Activated CD4-positive, alpha-beta memory T cell treated with anti-CD3 and anti-CD28 coated beads for 36 hours (primary cell): ENCODE data around the gene TTC23. TPM values are rescaled to one million over a fixed set of nuclear protein-coding genes. Genes with fewer than 3 reads are reported as not detected.

ENCODE experiments used
- CTCF ChIA-PET: fragments of 350-600 bp; sonication (Branson Sonifier 250); formaldehyde crosslinking; loops from one replicate; lab custom pipeline; 2021; ENCODE audit warnings: antibody characterized with exemption, inconsistent platforms; lab: Charles Lee
- POLR2A ChIA-PET: fragments of 350-600 bp; sonication (Branson Sonifier 250); formaldehyde crosslinking; loops from one replicate; lab custom pipeline; 2021; ENCODE audit warnings: antibody characterized with exemption; lab: Charles Lee
- DNase-seq: peaks from one replicate; pipeline ENCODE4 v3.0.0-alpha.2; 2020
- H3K27ac Mint-ChIP-seq: one replicate; pipeline ENCODE4 v1.8.0; 2021; ENCODE audit warnings: mixed read lengths
- H3K27me3 Mint-ChIP-seq: one replicate; pipeline ENCODE4 v1.8.0; 2021; ENCODE audit warnings: mixed read lengths
- H3K36me3 Mint-ChIP-seq: one replicate; pipeline ENCODE4 v1.8.0; 2021; ENCODE audit warnings: mixed read lengths
- H3K4me1 Mint-ChIP-seq: one replicate; pipeline ENCODE4 v1.8.0; 2021; ENCODE audit warnings: low read depth, mixed read lengths
- H3K4me3 Mint-ChIP-seq: one replicate; pipeline ENCODE4 v1.8.0; 2021; ENCODE audit warnings: mild to moderate bottlenecking, mixed read lengths
- H3K9me3 Mint-ChIP-seq: one replicate; pipeline ENCODE4 v1.8.0; 2021; ENCODE audit warnings: mixed read lengths
- intact Hi-C: fragments of 100-400 bp; cut with micrococcal nuclease; formaldehyde crosslinking; loops from one replicate; pipeline ENCODE4 v1.15.1; 2023
- total RNA-seq, 2 experiments: library from RNA; stranded (reverse); gene quantifications; one replicate each; pipeline ENCODE4 v1.2.3, GENCODE V29; 2021

The TTC23 gene
- total RNA-seq, 2 experiments from 2014 or later: 2.8 to 4.1 TPM

DNA sequence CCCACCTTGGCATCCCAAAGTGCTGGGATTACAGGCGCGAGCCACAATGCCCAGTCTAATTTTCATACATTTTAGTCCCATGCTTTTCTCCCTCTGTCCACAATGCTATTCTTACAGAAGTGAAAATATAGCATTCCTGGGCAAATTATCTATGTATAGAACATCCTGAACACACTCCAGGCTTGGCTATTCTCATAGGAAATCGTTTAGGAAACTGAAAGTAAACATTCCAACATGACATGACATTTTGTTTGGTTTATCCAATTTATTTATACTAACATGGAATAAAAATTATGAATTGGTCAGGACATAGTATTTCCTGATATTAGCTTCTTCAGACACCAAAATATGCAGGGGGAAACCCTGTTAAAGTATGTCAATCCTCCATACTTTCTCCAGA is 91.9 kb downstream of the TTC23 start:
- no peaks in the 10 kb centered on the region for H3K27me3 Mint-ChIP-seq
- ChIA-PET CTCF (no interaction called here), POLR2A (no interaction called here)
- no peak overlapping the region for H3K4me3 Mint-ChIP-seq
- DNase-seq: no peak
- no peaks in the 10 kb centered on the region for H3K9me3 Mint-ChIP-seq
- no peaks in the 10 kb centered on the region for H3K36me3 Mint-ChIP-seq
- no peak overlapping the region for H3K27ac Mint-ChIP-seq
- no peaks in the 10 kb centered on the region for H3K4me1 Mint-ChIP-seq
- intact Hi-C loops: no loop called here

DNA sequence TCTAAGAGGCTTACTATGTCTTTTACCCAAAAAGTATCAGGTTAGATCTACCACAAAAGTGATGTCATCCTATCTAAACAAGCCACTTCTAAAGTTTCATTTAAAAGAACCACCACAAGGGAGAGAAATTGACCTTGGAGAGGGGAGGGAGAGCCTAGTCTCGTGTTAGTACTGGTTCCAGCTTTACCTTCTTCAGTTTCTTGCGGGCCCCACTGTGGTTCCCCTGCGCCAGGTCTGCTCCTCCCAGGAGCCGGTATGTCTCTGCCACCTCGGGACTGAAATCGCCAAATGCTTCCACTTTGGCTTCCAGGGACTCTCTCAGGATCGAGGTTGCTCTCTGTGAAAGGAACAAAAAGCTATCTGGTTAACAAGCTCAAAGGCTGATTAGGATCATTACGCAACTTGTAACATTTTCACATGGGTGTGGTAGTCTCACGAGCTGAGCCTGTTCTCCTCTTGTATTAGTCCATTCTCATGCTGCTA is 93.4 kb downstream of the TTC23 start:
- no peak overlapping the region for H3K4me3 Mint-ChIP-seq
- H3K4me1 Mint-ChIP-seq: no peaks in the 10 kb centered on the region
- no peak overlapping the region for H3K27ac Mint-ChIP-seq
- POLR2A ChIA-PET: no interaction called here
- CTCF ChIA-PET: no interaction called here
- no peak for DNase-seq
- no peaks in the 10 kb centered on the region for H3K27me3 Mint-ChIP-seq
- no peaks in the 10 kb centered on the region for H3K9me3 Mint-ChIP-seq
- intact Hi-C loops: no loop called here
- H3K36me3 Mint-ChIP-seq: no peaks in the 10 kb centered on the region

DNA sequence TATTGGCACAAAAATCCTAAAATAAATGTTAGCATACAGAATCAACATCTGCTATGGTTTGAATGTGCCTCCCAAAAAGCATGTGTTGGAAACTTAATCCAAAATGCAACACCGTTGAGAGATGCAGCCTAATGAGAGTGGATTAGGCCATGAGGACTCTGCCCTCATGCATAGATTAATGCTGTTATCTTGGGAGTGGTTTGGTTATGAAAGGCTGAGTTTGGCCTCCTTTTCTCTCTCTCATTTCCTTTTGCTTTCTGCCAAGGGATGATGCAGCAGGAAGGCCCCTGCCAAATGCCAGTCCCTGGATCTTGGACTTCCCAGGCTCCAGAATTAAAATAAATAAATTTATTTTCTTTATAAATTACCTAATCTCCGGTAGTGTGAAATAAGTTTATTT is 95.1 kb downstream of the TTC23 start:
- intact Hi-C loops: no loop called here
- CTCF ChIA-PET: no interaction called here
- POLR2A ChIA-PET: no interaction called here
- no peaks in the 10 kb centered on the region for H3K36me3 Mint-ChIP-seq
- no peak overlapping the region for H3K27ac Mint-ChIP-seq
- H3K27me3 Mint-ChIP-seq: no peaks in the 10 kb centered on the region
- no peak for DNase-seq
- H3K9me3 Mint-ChIP-seq: no peaks in the 10 kb centered on the region
- no peaks in the 10 kb centered on the region for H3K4me1 Mint-ChIP-seq
- H3K4me3 Mint-ChIP-seq: no peak overlapping the region

DNA sequence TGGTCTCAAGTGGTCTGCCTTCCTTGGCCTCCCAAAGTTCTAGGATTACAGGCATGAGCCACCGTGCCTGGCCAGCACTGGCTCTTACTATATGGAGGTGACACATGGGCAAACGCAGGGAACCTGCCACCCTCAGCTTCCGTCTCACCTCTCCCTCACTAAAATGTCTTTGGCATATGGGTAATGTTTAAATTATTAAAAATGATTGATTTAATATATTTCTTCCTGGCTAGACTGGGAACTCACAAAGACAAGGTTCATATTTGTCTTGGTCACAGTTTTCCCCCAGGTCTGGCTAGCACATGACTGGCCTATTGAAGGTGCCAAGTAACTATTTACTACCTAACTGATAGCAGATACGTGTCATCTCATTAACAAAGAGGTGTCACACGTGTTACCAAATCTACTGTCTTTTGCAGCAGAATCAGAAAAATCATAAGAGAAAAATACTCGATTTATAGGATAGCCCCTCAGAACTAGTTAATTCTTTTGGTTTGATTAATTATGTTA is 96.3 kb downstream of the TTC23 start:
- Mint-ChIP-seq H3K36me3 (no peaks in the 10 kb centered on the region), H3K4me1 (no peaks in the 10 kb centered on the region), H3K27me3 (no peaks in the 10 kb centered on the region), H3K27ac (no peak overlapping the region), H3K4me3 (no peak overlapping the region), H3K9me3 (no peaks in the 10 kb centered on the region)
- CTCF ChIA-PET: no interaction called here
- POLR2A ChIA-PET: no interaction called here
- intact Hi-C loops: no loop called here
- DNase-seq: no peak

DNA sequence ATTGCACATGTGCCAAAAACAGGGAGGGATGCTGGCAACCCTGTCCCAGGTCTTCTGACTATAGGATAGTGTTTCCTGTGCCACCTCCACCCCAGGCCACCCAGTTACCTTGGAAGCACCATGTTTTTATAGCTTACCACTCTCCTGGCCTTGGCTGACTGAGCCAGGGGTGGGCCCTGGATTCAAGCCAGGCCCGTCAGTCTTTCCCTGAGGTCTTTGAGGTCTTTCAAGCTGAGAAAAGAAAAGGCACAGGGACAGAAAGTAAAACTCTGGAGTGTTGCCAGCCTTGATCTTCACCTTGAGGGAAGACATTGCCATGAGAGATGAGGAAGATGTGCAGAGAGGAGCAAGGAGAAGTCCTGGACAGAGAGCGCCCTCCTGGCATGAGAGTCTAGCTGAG is 98.2 kb downstream of the TTC23 start:
- H3K27me3 Mint-ChIP-seq: no peaks in the 10 kb centered on the region
- DNase-seq: no peak
- ChIA-PET CTCF (no interaction called here), POLR2A (no interaction called here)
- no peak overlapping the region for H3K4me3 Mint-ChIP-seq
- intact Hi-C loops: no loop called here
- no peak overlapping the region for H3K27ac Mint-ChIP-seq
- H3K4me1 Mint-ChIP-seq: no peaks in the 10 kb centered on the region
- no peaks in the 10 kb centered on the region for H3K9me3 Mint-ChIP-seq
- no peaks in the 10 kb centered on the region for H3K36me3 Mint-ChIP-seq

DNA sequence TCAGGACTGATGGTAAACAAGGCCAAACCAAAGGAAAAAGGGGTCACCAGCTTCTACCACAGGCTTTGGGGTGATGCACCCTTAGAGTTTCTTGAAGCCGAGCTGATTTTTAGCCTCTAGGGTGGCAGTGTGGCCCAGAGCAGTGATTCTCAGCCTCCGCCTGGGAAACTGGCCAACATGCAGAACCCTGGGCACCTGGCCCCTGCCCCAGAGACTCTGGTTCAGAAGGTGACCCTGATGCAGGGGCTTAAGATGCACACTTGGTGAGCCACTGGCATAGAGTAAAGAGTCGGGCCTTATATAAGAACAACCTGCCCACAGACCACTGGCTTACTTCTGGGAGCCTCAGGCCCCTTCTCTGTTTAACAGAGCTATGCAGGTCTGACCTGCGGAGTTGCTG is 100.0 kb downstream of the TTC23 start:
- no peaks in the 10 kb centered on the region for H3K4me1 Mint-ChIP-seq
- no peaks in the 10 kb centered on the region for H3K36me3 Mint-ChIP-seq
- ChIA-PET CTCF (no interaction called here), POLR2A (no interaction called here)
- H3K27me3 Mint-ChIP-seq: no peaks in the 10 kb centered on the region
- H3K27ac Mint-ChIP-seq: no peak overlapping the region
- H3K4me3 Mint-ChIP-seq: no peak overlapping the region
- no peaks in the 10 kb centered on the region for H3K9me3 Mint-ChIP-seq
- intact Hi-C loops: no loop called here
- DNase-seq: no peak

DNA sequence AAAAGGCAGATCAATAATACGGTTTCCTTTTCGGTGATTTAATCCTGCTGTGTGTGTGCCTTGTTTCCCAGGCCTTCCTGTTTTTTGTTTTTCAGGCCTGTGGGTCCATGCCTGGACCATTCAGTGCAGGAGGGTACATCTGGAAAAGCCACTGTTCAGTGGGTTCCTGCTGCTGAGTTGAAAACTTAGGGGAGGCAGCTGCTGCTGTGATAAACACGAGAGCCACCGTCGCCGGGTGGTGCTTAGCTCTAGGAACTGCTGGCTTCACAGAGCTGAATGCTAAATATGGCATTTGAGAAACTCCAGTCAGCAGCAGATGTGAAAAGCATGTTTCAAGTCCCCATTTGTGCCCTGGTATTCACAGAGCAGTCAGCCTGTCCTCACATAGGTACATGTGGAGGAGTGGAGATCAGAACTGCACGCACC is 100.5 kb downstream of the TTC23 start:
- ChIA-PET CTCF (no interaction called here), POLR2A (no interaction called here)
- no peak overlapping the region for H3K27ac Mint-ChIP-seq
- H3K4me3 Mint-ChIP-seq: no peak overlapping the region
- H3K9me3 Mint-ChIP-seq: no peaks in the 10 kb centered on the region
- no peaks in the 10 kb centered on the region for H3K36me3 Mint-ChIP-seq
- intact Hi-C loops: no loop called here
- DNase-seq: no peak
- no peaks in the 10 kb centered on the region for H3K27me3 Mint-ChIP-seq
- H3K4me1 Mint-ChIP-seq: no peaks in the 10 kb centered on the region

DNA sequence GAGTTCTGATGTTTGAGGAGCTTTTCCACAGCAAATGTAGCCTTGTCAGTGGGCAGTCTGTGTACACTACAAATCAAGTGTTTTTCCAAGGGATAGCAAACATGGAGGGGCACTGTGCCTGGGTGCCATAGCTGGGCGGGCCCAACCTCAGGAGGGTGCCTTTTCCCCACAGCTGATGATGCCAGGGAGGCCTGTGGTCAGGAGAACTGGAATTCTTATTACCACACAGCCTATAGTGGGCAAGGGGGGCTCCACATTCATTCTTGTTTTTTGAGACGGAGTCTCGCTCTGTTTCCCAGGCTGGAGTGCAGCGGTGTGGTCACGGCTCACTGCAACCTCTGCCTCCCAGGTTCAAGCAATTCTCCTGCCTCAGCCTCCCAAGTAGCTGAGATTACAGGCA is 102.7 kb downstream of the TTC23 start:
- no peaks in the 10 kb centered on the region for H3K4me1 Mint-ChIP-seq
- ChIA-PET CTCF (no interaction called here), POLR2A (no interaction called here)
- no peak for DNase-seq
- H3K27me3 Mint-ChIP-seq: no peaks in the 10 kb centered on the region
- H3K4me3 Mint-ChIP-seq: no peak overlapping the region
- no peaks in the 10 kb centered on the region for H3K36me3 Mint-ChIP-seq
- H3K9me3 Mint-ChIP-seq: no peaks in the 10 kb centered on the region
- intact Hi-C loops: no loop called here
- H3K27ac Mint-ChIP-seq: no peak overlapping the region

DNA sequence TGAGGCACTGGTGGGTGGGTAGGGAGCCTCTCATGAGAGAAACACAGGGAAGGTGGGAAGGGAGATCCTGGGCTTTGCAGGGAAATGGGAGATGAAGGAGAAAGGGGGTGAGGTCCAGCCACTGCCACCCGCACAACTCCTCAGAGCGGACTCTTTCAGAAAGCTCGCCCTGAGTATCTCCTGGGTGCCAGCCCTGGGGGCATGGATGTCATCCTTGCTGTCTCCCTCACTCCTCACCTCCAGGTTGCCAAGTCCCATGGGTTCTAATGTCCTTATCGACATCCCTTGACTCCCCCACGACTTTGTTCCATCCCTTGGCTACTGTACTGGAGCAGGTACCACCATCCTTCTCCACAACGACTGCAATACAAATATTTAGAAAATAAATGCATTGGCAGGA is 103.6 kb downstream of the TTC23 start:
- no peak overlapping the region for H3K27ac Mint-ChIP-seq
- ChIA-PET CTCF (no interaction called here), POLR2A (no interaction called here)
- intact Hi-C loops: no loop called here
- H3K27me3 Mint-ChIP-seq: no peaks in the 10 kb centered on the region
- H3K4me1 Mint-ChIP-seq: no peaks in the 10 kb centered on the region
- no peak for DNase-seq
- H3K36me3 Mint-ChIP-seq: no peaks in the 10 kb centered on the region
- H3K9me3 Mint-ChIP-seq: no peaks in the 10 kb centered on the region
- no peak overlapping the region for H3K4me3 Mint-ChIP-seq

DNA sequence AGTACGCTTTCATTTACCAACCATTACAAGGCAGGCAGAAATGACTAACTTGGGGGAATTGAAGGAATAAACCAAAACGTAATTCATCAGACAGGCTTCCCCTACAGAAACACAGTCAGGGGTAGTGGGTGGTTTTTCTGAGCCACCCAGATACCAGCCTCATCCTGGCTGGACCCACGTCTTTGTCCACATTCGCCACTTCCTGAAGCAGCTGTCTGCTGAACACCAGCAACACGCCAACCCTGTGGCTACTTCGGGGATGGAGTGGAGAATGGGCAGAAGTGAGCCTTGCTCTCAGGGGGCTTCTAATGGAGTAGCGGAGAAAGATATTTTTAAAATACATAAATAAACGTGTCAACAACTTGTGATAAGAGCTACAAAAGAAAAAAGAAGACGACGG is 104.4 kb downstream of the TTC23 start:
- intact Hi-C loops: no loop called here
- no peaks in the 10 kb centered on the region for H3K36me3 Mint-ChIP-seq
- H3K4me1 Mint-ChIP-seq: no peaks in the 10 kb centered on the region
- POLR2A ChIA-PET: no interaction called here
- H3K9me3 Mint-ChIP-seq: no peaks in the 10 kb centered on the region
- no peak overlapping the region for H3K27ac Mint-ChIP-seq
- CTCF ChIA-PET: interaction anchor here (0.6 kb wide), 1 partner anchor 617 kb away, joined by 7 read pairs; no protein-coding TSS in a partner anchor
- H3K4me3 Mint-ChIP-seq: no peak overlapping the region
- H3K27me3 Mint-ChIP-seq: no peaks in the 10 kb centered on the region
- DNase-seq: no peak

DNA sequence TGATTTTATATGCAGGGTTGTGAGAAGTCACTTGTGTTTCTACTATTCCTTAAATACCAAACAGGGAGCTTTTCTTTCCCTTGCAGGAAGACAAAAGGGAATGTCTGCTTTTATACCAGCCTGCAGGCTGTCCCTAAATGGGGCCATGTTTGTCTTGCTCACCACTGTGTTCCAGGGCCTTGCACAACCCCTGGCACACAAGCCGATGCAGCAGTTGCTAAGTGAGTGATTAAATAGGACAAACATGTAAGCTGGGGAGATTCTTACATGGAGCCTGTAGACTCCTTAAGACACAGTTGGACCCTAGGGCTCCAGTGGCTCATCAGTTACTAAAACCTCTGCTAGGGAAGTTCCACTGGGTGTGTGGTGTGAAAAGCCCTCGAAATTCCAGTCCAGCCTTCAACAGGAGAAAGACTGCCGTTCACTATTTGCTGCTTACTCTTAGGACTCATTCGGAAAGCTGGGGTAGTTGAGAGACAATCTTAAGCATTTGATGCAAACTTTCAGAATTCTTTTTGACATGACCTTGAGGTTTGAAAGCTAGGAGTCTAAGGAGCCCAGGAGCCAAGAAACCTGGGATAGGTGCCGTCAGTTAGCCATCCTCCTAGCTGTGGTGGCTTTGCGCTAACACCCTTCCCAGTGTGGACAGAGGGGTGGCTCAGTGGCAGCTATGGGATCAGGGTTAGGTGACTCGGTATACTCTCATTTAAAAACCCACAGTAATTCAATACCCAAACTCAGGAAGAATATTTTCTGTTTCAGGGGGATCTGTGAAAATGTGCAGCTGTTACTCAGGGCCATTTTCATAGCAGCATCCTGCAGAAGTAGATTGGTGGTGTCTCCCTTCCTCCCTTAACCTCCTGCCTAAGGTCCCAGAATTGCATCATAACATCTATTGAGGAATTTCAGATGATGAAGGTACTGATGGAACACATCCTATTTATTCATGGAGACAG is 105.4 kb downstream of the TTC23 start:
- POLR2A ChIA-PET: no interaction called here
- intact Hi-C loops: no loop called here
- Mint-ChIP-seq H3K27me3 (no peaks in the 10 kb centered on the region), H3K27ac (no peak overlapping the region), H3K4me1 (no peaks in the 10 kb centered on the region), H3K9me3 (no peaks in the 10 kb centered on the region), H3K4me3 (no peak overlapping the region), H3K36me3 (no peaks in the 10 kb centered on the region)
- CTCF ChIA-PET: no interaction called here
- no peak for DNase-seq

DNA sequence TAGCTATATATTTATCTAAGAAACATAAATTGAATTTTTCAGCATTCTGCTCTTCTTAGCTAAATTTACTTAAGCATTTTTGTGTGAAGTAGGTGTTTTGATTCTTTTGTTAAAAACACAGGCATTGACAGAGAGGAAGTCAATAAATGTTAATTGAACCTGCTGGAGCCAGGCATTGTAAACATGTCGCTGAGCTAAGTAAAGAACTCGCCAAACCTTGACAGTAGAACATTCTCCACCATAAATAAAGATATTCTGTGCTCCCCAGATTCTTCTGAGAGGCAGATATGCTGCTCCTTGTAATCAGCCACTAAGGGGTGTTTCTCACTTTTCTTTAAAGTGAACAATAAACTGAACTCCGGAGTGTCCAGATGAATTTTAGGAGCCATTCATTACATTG is 106.1 kb downstream of the TTC23 start:
- ChIA-PET CTCF (no interaction called here), POLR2A (no interaction called here)
- no peaks in the 10 kb centered on the region for H3K27me3 Mint-ChIP-seq
- no peaks in the 10 kb centered on the region for H3K9me3 Mint-ChIP-seq
- H3K4me1 Mint-ChIP-seq: no peaks in the 10 kb centered on the region
- no peak for DNase-seq
- H3K36me3 Mint-ChIP-seq: no peaks in the 10 kb centered on the region
- no peak overlapping the region for H3K27ac Mint-ChIP-seq
- intact Hi-C loops: no loop called here
- H3K4me3 Mint-ChIP-seq: no peak overlapping the region

DNA sequence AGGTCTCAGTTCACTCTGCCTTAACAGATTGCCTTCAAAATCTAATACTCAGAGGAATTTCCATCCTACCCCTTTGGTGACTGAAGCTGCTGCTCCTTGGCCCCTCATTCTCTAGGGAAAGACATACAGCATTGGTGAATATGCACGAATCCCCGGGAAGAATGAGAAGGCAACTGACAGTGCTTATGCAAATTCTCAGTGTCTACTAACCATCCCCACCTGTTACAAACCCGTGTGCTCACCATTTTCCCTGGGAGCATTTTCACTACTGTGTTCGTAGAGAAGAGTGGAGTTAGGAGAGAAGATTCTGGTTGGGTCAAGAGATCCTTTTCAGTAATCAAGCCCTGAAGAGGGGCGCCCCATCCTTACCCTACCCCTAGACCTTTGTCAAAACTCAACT is 106.8 kb downstream of the TTC23 start:
- intact Hi-C loops: no loop called here
- Mint-ChIP-seq H3K27me3 (no peaks in the 10 kb centered on the region), H3K4me1 (no peaks in the 10 kb centered on the region), H3K27ac (no peak overlapping the region), H3K9me3 (no peaks in the 10 kb centered on the region), H3K36me3 (no peaks in the 10 kb centered on the region), H3K4me3 (no peak overlapping the region)
- no peak for DNase-seq
- CTCF ChIA-PET: no interaction called here
- POLR2A ChIA-PET: no interaction called here
